OCI-LY7 (cell line): ENCODE data around the gene CERS6.

ENCODE experiments used
- EZH2phosphoT487 ChIP-seq: fragments of 200-600 bp; sonication (generic); IDR thresholded peaks from 2 replicates; pipeline ENCODE4 v1.6.1; 2018; ENCODE audit warnings: low read depth, borderline replicate concordance, mild to moderate bottlenecking, mixed run types, antibody characterized with exemption, low read length, moderate library complexity, mixed read lengths
- TF ChIP-seq, protein P1 (sequence below): fragments of 200-600 bp; sonication (generic); conservative IDR thresholded peaks from 2 replicates; pipeline ENCODE4 v1.5.1; 2014; ENCODE audit warnings: mild to moderate bottlenecking, antibody characterized with exemption, low read length, moderate library complexity, mixed read lengths

- TF ChIP-seq, protein P1, sequence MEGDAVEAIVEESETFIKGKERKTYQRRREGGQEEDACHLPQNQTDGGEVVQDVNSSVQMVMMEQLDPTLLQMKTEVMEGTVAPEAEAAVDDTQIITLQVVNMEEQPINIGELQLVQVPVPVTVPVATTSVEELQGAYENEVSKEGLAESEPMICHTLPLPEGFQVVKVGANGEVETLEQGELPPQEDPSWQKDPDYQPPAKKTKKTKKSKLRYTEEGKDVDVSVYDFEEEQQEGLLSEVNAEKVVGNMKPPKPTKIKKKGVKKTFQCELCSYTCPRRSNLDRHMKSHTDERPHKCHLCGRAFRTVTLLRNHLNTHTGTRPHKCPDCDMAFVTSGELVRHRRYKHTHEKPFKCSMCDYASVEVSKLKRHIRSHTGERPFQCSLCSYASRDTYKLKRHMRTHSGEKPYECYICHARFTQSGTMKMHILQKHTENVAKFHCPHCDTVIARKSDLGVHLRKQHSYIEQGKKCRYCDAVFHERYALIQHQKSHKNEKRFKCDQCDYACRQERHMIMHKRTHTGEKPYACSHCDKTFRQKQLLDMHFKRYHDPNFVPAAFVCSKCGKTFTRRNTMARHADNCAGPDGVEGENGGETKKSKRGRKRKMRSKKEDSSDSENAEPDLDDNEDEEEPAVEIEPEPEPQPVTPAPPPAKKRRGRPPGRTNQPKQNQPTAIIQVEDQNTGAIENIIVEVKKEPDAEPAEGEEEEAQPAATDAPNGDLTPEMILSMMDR = no peak
- TF ChIP-seq EZH2phosphoT487 = no peak
Measured at GRCh38 chr2:168814046-168814445, 358.0 kb downstream of the CERS6 start.
